Prostate gland (tissue), 2 donors: ENCODE data around the gene TMEM151A. TPM values are rescaled to one million over a fixed set of nuclear protein-coding genes. Genes with fewer than 3 reads are reported as not detected.
"Not testable (repeated sequence)": the region's sequence is repeated elsewhere in the genome, so short reads cannot be mapped to it uniquely, and the experiment has no call there.

ENCODE experiments used
- DNase-seq: peaks from one replicate; pipeline ENCODE4 v3.0.0-alpha.2; 2019; ENCODE audit warnings: low spot score
- H3K27ac ChIP-seq, 2 donors: fragments of 200-600 bp; sonication (generic); 2 replicates each; pipeline ENCODE4 v1.5.1; 2017 to 2019
- H3K27me3 ChIP-seq: fragments of 200-600 bp; sonication (generic); replicated peaks from 2 replicates; pipeline ENCODE4 v1.5.1; 2019; ENCODE audit not compliant: insufficient read depth
- H3K36me3 ChIP-seq, 2 donors: fragments of 200-600 bp; sonication (generic); 1 replicate in 1 of 2; 2 replicates in 1 of 2; pipeline versions ENCODE4 v1.5.1 to v1.8.1; 2017 to 2019
- H3K4me1 ChIP-seq: fragments of 200-600 bp; sonication (generic); replicated peaks from 2 replicates; pipeline ENCODE4 v1.5.1; 2019
- H3K4me3 ChIP-seq, 2 donors: fragments of 200-600 bp; sonication (generic); 2 replicates each; pipeline ENCODE4 v1.5.1; 2017 to 2019
- H3K9me3 ChIP-seq: fragments of 200-600 bp; sonication (generic); 2 replicates; pipeline ENCODE4 v1.5.1; 2017
- CTCF ChIP-seq, 4 experiments: fragments of 200-600 bp in 2 of 4; fragments of 450-650 bp in 2 of 4; sonication (generic) in 2 of 4; IDR thresholded peaks; 1 replicate in 3 of 4; 2 replicates in 1 of 4; pipeline ENCODE4 v1.5.1; 2016 to 2019; ENCODE audit warnings: antibody characterized with exemption in 4 of 4, mild to moderate bottlenecking in 2 of 4, moderate library complexity in 2 of 4
- POLR2A ChIP-seq: fragments of 450-650 bp; IDR thresholded peaks from one replicate; pipeline ENCODE4 v1.6.1; 2016; ENCODE audit warnings: antibody characterized with exemption, mild to moderate bottlenecking
- POLR2AphosphoS5 ChIP-seq: sonication (generic); formaldehyde crosslinking; IDR thresholded peaks from one replicate; pipeline ENCODE4 v1.6.1; 2017; ENCODE audit warnings: antibody characterized with exemption
- WGBS: methylation state at CpG from one replicate; pipeline ENCODE4 v1.1.5; 2018; 5-methylcytosine and 5-hydroxymethylcytosine counted together
- intact Hi-C: fragments of 100-400 bp; cut with DNase I; formaldehyde crosslinking; loops from one replicate; pipeline ENCODE4 v1.14.2; 2022
- total RNA-seq, 2 donors: library from RNA; depleted of rRNA; stranded (reverse); fragments of >200 nt; gene quantifications; one replicate each; pipeline ENCODE4 v1.1.0, GENCODE V29; 2016

The TMEM151A gene
- total RNA-seq, 2 donors from 2014 or later, result 0.17 to 0.50 TPM

- no peaks in the 10 kb centered on the region for H3K9me3 ChIP-seq
- intact Hi-C loops, result no loop called here
- no peak for DNase-seq
- peaks cover 15 to 35% of the 10 kb centered on the region in 2 donors for H3K36me3 ChIP-seq
- WGBS, result 31% methylated on average over 1 of the region's 1 CpG
- no peak overlapping the region for H3K27ac ChIP-seq
- TF ChIP-seq POLR2AphosphoS5 (no peak), CTCF (IDR thresholded peaks at IDR 0.05) (no peak), POLR2A (no peak)
- no peaks in the 10 kb centered on the region for H3K27me3 ChIP-seq
- H3K4me1 ChIP-seq, result peaks cover 7% of the 10 kb centered on the region
- H3K4me3 ChIP-seq, result no peak overlapping the region
These were observed 17.5 kb upstream of the TMEM151A start for GRCh38 chr11:66274219-66274618.

GRCh38 chr11:66275396-66275795 is 16.3 kb upstream of the TMEM151A start:
- H3K4me3 ChIP-seq, result no peak overlapping the region
- no peaks in the 10 kb centered on the region for H3K27me3 ChIP-seq
- no peaks in the 10 kb centered on the region for H3K9me3 ChIP-seq
- no peak for DNase-seq
- H3K36me3 ChIP-seq, result peaks cover 15 to 35% of the 10 kb centered on the region in 2 donors
- intact Hi-C loops, result no loop called here
- 85% methylated on average over 8 of the region's 8 CpGs for WGBS
- TF ChIP-seq POLR2A (no peak), CTCF (IDR thresholded peaks at IDR 0.05) (no peak), POLR2AphosphoS5 (no peak)
- H3K27ac ChIP-seq, result no peak overlapping the region
- peaks cover 4% of the 10 kb centered on the region for H3K4me1 ChIP-seq

GRCh38 chr11:66275984-66276612 is 15.6 kb upstream of the TMEM151A start:
- Histone ChIP-seq H3K4me3 (no peak overlapping the region), H3K4me1 (peaks cover 4% of the 10 kb centered on the region), H3K9me3 (no peaks in the 10 kb centered on the region), H3K27me3 (no peaks in the 10 kb centered on the region), H3K27ac (no peak overlapping the region), H3K36me3 (peaks cover 15 to 35% of the 10 kb centered on the region in 2 donors)
- DNase-seq, result no peak
- intact Hi-C loops, result no loop called here
- TF ChIP-seq POLR2AphosphoS5 (no peak), CTCF (IDR thresholded peaks at IDR 0.05) (no peak), POLR2A (no peak)
- 81% methylated on average over 14 of the region's 14 CpGs for WGBS

GRCh38 chr11:66276619-66277018 is 15.1 kb upstream of the TMEM151A start:
- H3K4me1 ChIP-seq, DNase-seq, H3K4me3 ChIP-seq, H3K27me3 ChIP-seq, H3K9me3 ChIP-seq, H3K27ac ChIP-seq, intact Hi-C loops: not testable (repeated sequence)
- H3K36me3 ChIP-seq, result peaks cover 15 to 35% of the 10 kb centered on the region in 2 donors
- 74% methylated on average over 13 of the region's 13 CpGs for WGBS

- DNase-seq, H3K4me1 ChIP-seq, intact Hi-C loops, H3K4me3 ChIP-seq, H3K9me3 ChIP-seq, H3K27ac ChIP-seq, H3K27me3 ChIP-seq: not testable (repeated sequence)
- WGBS, result 72% methylated on average over 4 of the region's 4 CpGs
- H3K36me3 ChIP-seq, result peaks cover 11 to 32% of the 10 kb centered on the region in 2 donors
These were observed 14.6 kb upstream of the TMEM151A start for GRCh38 chr11:66277064-66277463.
